Measurements from ENCODE around the gene NBEAL1. TPM values are rescaled to one million over a fixed set of nuclear protein-coding genes. Genes with fewer than 3 reads are reported as not detected.

NBEAL1 gene
- total and polyA plus RNA-seq, 2 experiments from 2014 or later, result 13.3 to 21.8 TPM

- no peak overlapping the region for H3K4me2 ChIP-seq
- H3K9me2 ChIP-seq (ENCODE audit: insufficient read depth), result no peaks in the 10 kb centered on the region
- no peaks in the 10 kb centered on the region for H3K36me3 ChIP-seq (ENCODE audit: insufficient read depth)
- no peak for TF ChIP-seq ZNF462 (CRISPR knock-in tag; IDR thresholded peaks at IDR 0.05)
- no peak for TF ChIP-seq EZH2 (IDR thresholded peaks at IDR 0.05; ENCODE audit: low read depth, unreplicated experiment)
- TF ChIP-seq REST (IDR thresholded peaks at IDR 0.05; ENCODE audit: unreplicated experiment), result no peak
- no peak for TF ChIP-seq JUNB (IDR thresholded peaks at IDR 0.05; ENCODE audit: unreplicated experiment)
- no peaks in the 10 kb centered on the region for H3K79me2 ChIP-seq (replicated peaks; ENCODE audit: insufficient read depth)
- H3K27me3 Mint-ChIP-seq (ENCODE audit: insufficient read depth, low read depth, poor library complexity), result no peaks in the 10 kb centered on the region
- H3K4me1 Mint-ChIP-seq, result no peaks in the 10 kb centered on the region
- no peak overlapping the region for H3K27ac Mint-ChIP-seq
- no peak overlapping the region for H3K4me3 ChIP-seq
- no peaks in the 10 kb centered on the region for H3F3A ChIP-seq (replicated peaks; ENCODE audit: low read depth)
- ATAC-seq (no peak), DNase-seq (ENCODE audit: low spot score) (no peak)
- H3K27ac ChIP-seq (ENCODE audit: low read depth), result no peak overlapping the region
- H3K4me1 ChIP-seq (ENCODE audit: insufficient read depth), result no peaks in the 10 kb centered on the region
- H3K4me3 Mint-ChIP-seq, result no peak overlapping the region
- H2AFZ ChIP-seq, result no peak overlapping the region
- no peaks in the 10 kb centered on the region for H4K20me1 ChIP-seq (replicated peaks; ENCODE audit: insufficient read depth)
- no peaks in the 10 kb centered on the region for H3K9me3 Mint-ChIP-seq
- H3K27me3 ChIP-seq (ENCODE audit: insufficient read depth), result no peaks in the 10 kb centered on the region
- H3K36me3 Mint-ChIP-seq (ENCODE audit: low read depth), result no peaks in the 10 kb centered on the region
Observed at GRCh38 chr2:203177361-203177760, 162.7 kb downstream of the NBEAL1 start.

Data from GM23338 (cell line).